Measurements from ENCODE around the gene ZNF362.

The ZNF362 gene

GRCh38 chr1:33261344-33261743 lies 5.1 kb downstream of the ZNF362 start:
- no peak overlapping the region for H3K27ac ChIP-seq (ENCODE audit: low read depth, low read length)

GRCh38 chr1:33263890-33264504 lies 7.7 kb downstream of the ZNF362 start:
- H3K36me3 ChIP-seq (ENCODE audit: control insufficient read depth, insufficient read depth, low read length): no peaks in the 10 kb centered on the region
- no peaks in the 10 kb centered on the region for H3K27me3 ChIP-seq (ENCODE audit: control insufficient read depth, insufficient read depth, low read length)
- no peak overlapping the region for H3K9ac ChIP-seq (ENCODE audit: low read length)
- H3K27ac ChIP-seq (ENCODE audit: low read depth, low read length): no peak overlapping the region
- H3K4me3 ChIP-seq (ENCODE audit: low read length): no peak overlapping the region
- peaks cover 3% of the 10 kb centered on the region for H3K4me1 ChIP-seq (ENCODE audit: control insufficient read depth, insufficient read depth, low read length)

More at GRCh38 chr1:33261344-33261743, 5.1 kb downstream of the ZNF362 start:
- H3K9ac ChIP-seq (ENCODE audit: low read length): no peak overlapping the region
- no peaks in the 10 kb centered on the region for H3K36me3 ChIP-seq (ENCODE audit: control insufficient read depth, insufficient read depth, low read length)
- peaks cover 11% of the 10 kb centered on the region for H3K4me1 ChIP-seq (ENCODE audit: control insufficient read depth, insufficient read depth, low read length)
- H3K27me3 ChIP-seq (ENCODE audit: control insufficient read depth, insufficient read depth, low read length): no peaks in the 10 kb centered on the region
- H3K4me3 ChIP-seq (ENCODE audit: low read length): no peak overlapping the region

- H3K9ac ChIP-seq (ENCODE audit: low read length): no peak overlapping the region
- no peaks in the 10 kb centered on the region for H3K27me3 ChIP-seq (ENCODE audit: control insufficient read depth, insufficient read depth, low read length)
- no peak overlapping the region for H3K4me3 ChIP-seq (ENCODE audit: low read length)
- H3K36me3 ChIP-seq (ENCODE audit: control insufficient read depth, insufficient read depth, low read length): no peaks in the 10 kb centered on the region
- H3K4me1 ChIP-seq (ENCODE audit: control insufficient read depth, insufficient read depth, low read length): peaks cover 3% of the 10 kb centered on the region
- H3K27ac ChIP-seq (ENCODE audit: low read depth, low read length): no peak overlapping the region
These were observed 9.7 kb downstream of the ZNF362 start for GRCh38 chr1:33265780-33266605.

- Histone ChIP-seq H3K36me3 (ENCODE audit: control insufficient read depth, insufficient read depth, low read length) (no peaks in the 10 kb centered on the region), H3K27me3 (ENCODE audit: control insufficient read depth, insufficient read depth, low read length) (no peaks in the 10 kb centered on the region), H3K4me1 (ENCODE audit: control insufficient read depth, insufficient read depth, low read length) (peaks cover 3% of the 10 kb centered on the region), H3K9ac (ENCODE audit: low read length) (no peak overlapping the region), H3K27ac (ENCODE audit: low read depth, low read length) (no peak overlapping the region), H3K4me3 (ENCODE audit: low read length) (no peak overlapping the region)
These were observed 10.5 kb downstream of the ZNF362 start for GRCh38 chr1:33266766-33267165.

- peaks cover 3% of the 10 kb centered on the region for H3K4me1 ChIP-seq (ENCODE audit: control insufficient read depth, insufficient read depth, low read length)
These were observed 11.3 kb downstream of the ZNF362 start for GRCh38 chr1:33267468-33268205.

GRCh38 chr1:33268457-33268856 lies 12.2 kb downstream of the ZNF362 start:
- H3K9ac ChIP-seq (ENCODE audit: low read length): no peak overlapping the region
- no peaks in the 10 kb centered on the region for H3K27me3 ChIP-seq (ENCODE audit: control insufficient read depth, insufficient read depth, low read length)
- H3K27ac ChIP-seq (ENCODE audit: low read depth, low read length): no peak overlapping the region
- peaks cover 3% of the 10 kb centered on the region for H3K4me1 ChIP-seq (ENCODE audit: control insufficient read depth, insufficient read depth, low read length)
- no peaks in the 10 kb centered on the region for H3K36me3 ChIP-seq (ENCODE audit: control insufficient read depth, insufficient read depth, low read length)
- no peak overlapping the region for H3K4me3 ChIP-seq (ENCODE audit: low read length)

More at GRCh38 chr1:33267468-33268205, 11.3 kb downstream of the ZNF362 start:
- Histone ChIP-seq H3K9ac (ENCODE audit: low read length) (no peak overlapping the region), H3K36me3 (ENCODE audit: control insufficient read depth, insufficient read depth, low read length) (no peaks in the 10 kb centered on the region), H3K27me3 (ENCODE audit: control insufficient read depth, insufficient read depth, low read length) (no peaks in the 10 kb centered on the region), H3K4me3 (ENCODE audit: low read length) (no peak overlapping the region), H3K27ac (ENCODE audit: low read depth, low read length) (no peak overlapping the region)

GRCh38 chr1:33268927-33269610 lies 12.8 kb downstream of the ZNF362 start:
- Histone ChIP-seq H3K4me1 (ENCODE audit: control insufficient read depth, insufficient read depth, low read length) (no peaks in the 10 kb centered on the region), H3K9ac (ENCODE audit: low read length) (no peak overlapping the region), H3K4me3 (ENCODE audit: low read length) (no peak overlapping the region), H3K27me3 (ENCODE audit: control insufficient read depth, insufficient read depth, low read length) (no peaks in the 10 kb centered on the region), H3K27ac (ENCODE audit: low read depth, low read length) (no peak overlapping the region), H3K36me3 (ENCODE audit: control insufficient read depth, insufficient read depth, low read length) (no peaks in the 10 kb centered on the region)

- H3K27ac ChIP-seq (ENCODE audit: low read depth, low read length): no peak overlapping the region
- no peaks in the 10 kb centered on the region for H3K36me3 ChIP-seq (ENCODE audit: control insufficient read depth, insufficient read depth, low read length)
- no peaks in the 10 kb centered on the region for H3K27me3 ChIP-seq (ENCODE audit: control insufficient read depth, insufficient read depth, low read length)
- no peak overlapping the region for H3K9ac ChIP-seq (ENCODE audit: low read length)
- no peaks in the 10 kb centered on the region for H3K4me1 ChIP-seq (ENCODE audit: control insufficient read depth, insufficient read depth, low read length)
- no peak overlapping the region for H3K4me3 ChIP-seq (ENCODE audit: low read length)
These were observed 13.3 kb downstream of the ZNF362 start for GRCh38 chr1:33269621-33270020.

GRCh38 chr1:33270379-33270778 lies 14.1 kb downstream of the ZNF362 start:
- no peaks in the 10 kb centered on the region for H3K27me3 ChIP-seq (ENCODE audit: control insufficient read depth, insufficient read depth, low read length)
- no peaks in the 10 kb centered on the region for H3K4me1 ChIP-seq (ENCODE audit: control insufficient read depth, insufficient read depth, low read length)
- H3K36me3 ChIP-seq (ENCODE audit: control insufficient read depth, insufficient read depth, low read length): no peaks in the 10 kb centered on the region
- no peak overlapping the region for H3K9ac ChIP-seq (ENCODE audit: low read length)
- H3K4me3 ChIP-seq (ENCODE audit: low read length): no peak overlapping the region
- H3K27ac ChIP-seq (ENCODE audit: low read depth, low read length): no peak overlapping the region

- Histone ChIP-seq H3K4me1 (ENCODE audit: control insufficient read depth, insufficient read depth, low read length) (no peaks in the 10 kb centered on the region), H3K36me3 (ENCODE audit: control insufficient read depth, insufficient read depth, low read length) (no peaks in the 10 kb centered on the region), H3K27me3 (ENCODE audit: control insufficient read depth, insufficient read depth, low read length) (no peaks in the 10 kb centered on the region), H3K27ac (ENCODE audit: low read depth, low read length) (no peak overlapping the region), H3K4me3 (ENCODE audit: low read length) (no peak overlapping the region), H3K9ac (ENCODE audit: low read length) (no peak overlapping the region)
These were observed 14.6 kb downstream of the ZNF362 start for GRCh38 chr1:33270808-33271465.

- Histone ChIP-seq H3K36me3 (ENCODE audit: control insufficient read depth, insufficient read depth, low read length) (peaks cover 3% of the 10 kb centered on the region), H3K4me3 (ENCODE audit: low read length) (no peak overlapping the region), H3K27me3 (ENCODE audit: control insufficient read depth, insufficient read depth, low read length) (no peaks in the 10 kb centered on the region), H3K27ac (ENCODE audit: low read depth, low read length) (no peak overlapping the region), H3K4me1 (ENCODE audit: control insufficient read depth, insufficient read depth, low read length) (no peaks in the 10 kb centered on the region), H3K9ac (ENCODE audit: low read length) (no peak overlapping the region)
These were observed 15.6 kb downstream of the ZNF362 start for GRCh38 chr1:33271666-33272505.
